Liver (tissue), 9 donors: ENCODE measurements around the gene UBE2Q2. TPM values are rescaled to one million over a fixed set of nuclear protein-coding genes. Genes with fewer than 3 reads are reported as not detected.
"Not testable (repeated sequence)": the region's sequence is repeated elsewhere in the genome, so short reads cannot be mapped to it uniquely, and the experiment has no call there.

Source experiments
- DNase-seq: peaks from one replicate; pipeline ENCODE4 v3.0.0-alpha.2; 2017; ENCODE audit warnings: low spot score
- H3K27ac ChIP-seq, 2 donors: one replicate each; pipeline ENCODE4 v1.7.0; 2013; ENCODE audit warnings: inconsistent platforms in 2 of 2, low read length in 2 of 2, control low read depth in 1 of 2, low read depth in 1 of 2, mild to moderate bottlenecking in 1 of 2
- H3K27me3 ChIP-seq, 4 donors: one replicate each; pipeline versions ENCODE4 v1.6.1 to v1.7.0; 2013; ENCODE audit warnings: low read length in 3 of 4, inconsistent platforms in 1 of 4, mild to moderate bottlenecking in 1 of 4, moderate library complexity in 1 of 4; ENCODE audit not compliant: control insufficient read depth in 4 of 4, insufficient read depth in 4 of 4
- H3K36me3 ChIP-seq, 4 donors: one replicate each; pipeline versions ENCODE4 v1.6.1 to v1.7.0; 2013; ENCODE audit warnings: low read length in 3 of 4, mild to moderate bottlenecking in 3 of 4, low read depth in 1 of 4, moderate library complexity in 1 of 4; ENCODE audit not compliant: control insufficient read depth in 4 of 4, insufficient read depth in 3 of 4
- H3K4me1 ChIP-seq, 4 donors: one replicate each; pipeline versions ENCODE4 v1.6.1 to v1.7.0; 2013; ENCODE audit warnings: low read length in 3 of 4, mild to moderate bottlenecking in 3 of 4, moderate library complexity in 1 of 4; ENCODE audit not compliant: control insufficient read depth in 4 of 4, insufficient read depth in 4 of 4
- H3K4me3 ChIP-seq, 3 donors: one replicate each; pipeline versions ENCODE4 v1.6.1 to v1.7.0; 2013; ENCODE audit warnings: low read length in 3 of 3, control low read depth in 1 of 3, low read depth in 1 of 3, mild to moderate bottlenecking in 1 of 3
- H3K9ac ChIP-seq, 2 donors: one replicate each; pipeline ENCODE4 v1.7.0; 2013; ENCODE audit warnings: low read length in 2 of 2, mild to moderate bottlenecking in 2 of 2, moderate library complexity in 2 of 2, control low read depth in 1 of 2, low read depth in 1 of 2
- H3K9me3 ChIP-seq, 4 donors: one replicate each; pipeline versions ENCODE4 v1.6.1 to v1.7.0; 2013; ENCODE audit warnings: low read length in 3 of 4; ENCODE audit not compliant: control insufficient read depth in 4 of 4
- CTCF ChIP-seq: fragments of 150-350 bp; IDR thresholded peaks from 2 replicates; pipeline ENCODE4 v1.5.1; 2017; ENCODE audit warnings: improper control_type of control experiment, low read depth, low read length; ENCODE audit not compliant: missing input control
- FOXA2 ChIP-seq: IDR thresholded peaks from 2 replicates; pipeline ENCODE4 v1.6.1; 2016; ENCODE audit warnings: antibody characterized with exemption
- GABPA ChIP-seq, 2 donors: IDR thresholded peaks in 1 of 2; conservative IDR thresholded peaks in 1 of 2; 2 replicates each; pipeline ENCODE4 v1.6.1; 2016; ENCODE audit warnings: antibody characterized with exemption in 2 of 2, mild to moderate bottlenecking in 1 of 2, moderate library complexity in 1 of 2
- JUND ChIP-seq, 2 donors: IDR thresholded peaks; 2 replicates each; pipeline ENCODE4 v1.6.1; 2016; ENCODE audit warnings: antibody characterized with exemption in 2 of 2
- MAX ChIP-seq: IDR thresholded peaks from 2 replicates; pipeline ENCODE4 v1.6.1; 2016; ENCODE audit warnings: antibody characterized with exemption
- NR2F2 ChIP-seq: IDR thresholded peaks from 2 replicates; pipeline ENCODE4 v1.6.1; 2016; ENCODE audit warnings: antibody characterized with exemption
- RAD21 ChIP-seq, 2 donors: IDR thresholded peaks; 2 replicates each; pipeline ENCODE4 v1.6.1; 2016; ENCODE audit warnings: antibody characterized with exemption in 2 of 2, mild to moderate bottlenecking in 2 of 2
- REST ChIP-seq: IDR thresholded peaks from 2 replicates; pipeline ENCODE4 v1.6.1; 2016; ENCODE audit warnings: antibody characterized with exemption, mild to moderate bottlenecking
- RXRA ChIP-seq, 2 donors: IDR thresholded peaks; 2 replicates each; pipeline ENCODE4 v1.6.1; 2017 to 2018; ENCODE audit warnings: antibody characterized with exemption in 2 of 2, mild to moderate bottlenecking in 1 of 2
- SP1 ChIP-seq: IDR thresholded peaks from 2 replicates; pipeline ENCODE4 v1.6.1; 2018; ENCODE audit warnings: antibody characterized with exemption, mild to moderate bottlenecking
- TAF1 ChIP-seq: conservative IDR thresholded peaks from 2 replicates; pipeline ENCODE4 v1.6.1; 2016; ENCODE audit warnings: antibody characterized with exemption, mild to moderate bottlenecking
- YY1 ChIP-seq: IDR thresholded peaks from 2 replicates; pipeline ENCODE4 v1.6.1; 2016; ENCODE audit warnings: antibody characterized with exemption, mild to moderate bottlenecking
- WGBS: extraction: QIAGEN DNeasy Blood & Tissue Kit; methylation state at CpG from one replicate; pipeline ENCODE4 v1.1.7; 2013; 5-methylcytosine and 5-hydroxymethylcytosine counted together
- polyA plus RNA-seq, 2 donors: library from polyadenylated mRNA; stranded (reverse) in 1 of 2; unstranded in 1 of 2; fragments of 200-250 nt in 1 of 2; fragments of >200 nt in 1 of 2; fragmentation: Nextera tagmentation in 1 of 2; extraction: Ambion mirVana in 1 of 2; gene quantifications; one replicate each; pipeline versions ENCODE4 v1.2.1 to v1.2.3, GENCODE V29; 2013 to 2015
- total RNA-seq, 2 donors: library from RNA; depleted of rRNA; stranded (reverse); fragments of >200 nt; gene quantifications; one replicate each; pipeline ENCODE4 v1.2.3, GENCODE V29; 2014
- TF ChIP-seq, protein P1 (sequence below): IDR thresholded peaks from 2 replicates; pipeline ENCODE4 v1.6.1; 2016; ENCODE audit warnings: antibody characterized with exemption
- donor health status: healthy.
- donor health status: healthy.
- donor health status: healthy.
- donor health status: healthy.
- donor health status: healthy.

Gene UBE2Q2
- total and polyA plus RNA-seq, 4 donors, result 2.4 to 14.4 (median 5.2) TPM

- Histone ChIP-seq H3K4me3 (no peak overlapping the region), H3K9me3 (no peaks in the 10 kb centered on the region), H3K36me3 (peaks cover 0 to 5% (median 0%) of the 10 kb centered on the region in 4 donors), H3K9ac (no peak overlapping the region), H3K4me1 (no peaks in the 10 kb centered on the region), H3K27me3 (no peaks in the 10 kb centered on the region), H3K27ac (no peak overlapping the region)
- TF ChIP-seq NR2F2, result no peak
- no peak for TF ChIP-seq GABPA (IDR thresholded peaks at IDR 0.05 in 1 of 2, conservative IDR thresholded peaks at IDR 0.05 in 1 of 2)
- TF ChIP-seq MAX, result no peak
- TF ChIP-seq FOXA2, result no peak
- no peak for TF ChIP-seq TAF1
- no peak for TF ChIP-seq SP1
- TF ChIP-seq JUND (IDR thresholded peaks at IDR 0.05), result no peak
- no peak for TF ChIP-seq REST
- no peak for TF ChIP-seq RXRA (IDR thresholded peaks at IDR 0.05)
- TF ChIP-seq RAD21 (IDR thresholded peaks at IDR 0.05), result no peak
- TF ChIP-seq YY1, result no peak
- TF ChIP-seq, protein P1, sequence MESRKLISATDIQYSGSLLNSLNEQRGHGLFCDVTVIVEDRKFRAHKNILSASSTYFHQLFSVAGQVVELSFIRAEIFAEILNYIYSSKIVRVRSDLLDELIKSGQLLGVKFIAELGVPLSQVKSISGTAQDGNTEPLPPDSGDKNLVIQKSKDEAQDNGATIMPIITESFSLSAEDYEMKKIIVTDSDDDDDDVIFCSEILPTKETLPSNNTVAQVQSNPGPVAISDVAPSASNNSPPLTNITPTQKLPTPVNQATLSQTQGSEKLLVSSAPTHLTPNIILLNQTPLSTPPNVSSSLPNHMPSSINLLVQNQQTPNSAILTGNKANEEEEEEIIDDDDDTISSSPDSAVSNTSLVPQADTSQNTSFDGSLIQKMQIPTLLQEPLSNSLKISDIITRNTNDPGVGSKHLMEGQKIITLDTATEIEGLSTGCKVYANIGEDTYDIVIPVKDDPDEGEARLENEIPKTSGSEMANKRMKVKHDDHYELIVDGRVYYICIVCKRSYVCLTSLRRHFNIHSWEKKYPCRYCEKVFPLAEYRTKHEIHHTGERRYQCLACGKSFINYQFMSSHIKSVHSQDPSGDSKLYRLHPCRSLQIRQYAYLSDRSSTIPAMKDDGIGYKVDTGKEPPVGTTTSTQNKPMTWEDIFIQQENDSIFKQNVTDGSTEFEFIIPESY, result no peak
- no peak for TF ChIP-seq CTCF
- no peak for DNase-seq
These were observed 26.2 kb downstream of the UBE2Q2 start for GRCh38 chr15:75869446-75869845.

DNA sequence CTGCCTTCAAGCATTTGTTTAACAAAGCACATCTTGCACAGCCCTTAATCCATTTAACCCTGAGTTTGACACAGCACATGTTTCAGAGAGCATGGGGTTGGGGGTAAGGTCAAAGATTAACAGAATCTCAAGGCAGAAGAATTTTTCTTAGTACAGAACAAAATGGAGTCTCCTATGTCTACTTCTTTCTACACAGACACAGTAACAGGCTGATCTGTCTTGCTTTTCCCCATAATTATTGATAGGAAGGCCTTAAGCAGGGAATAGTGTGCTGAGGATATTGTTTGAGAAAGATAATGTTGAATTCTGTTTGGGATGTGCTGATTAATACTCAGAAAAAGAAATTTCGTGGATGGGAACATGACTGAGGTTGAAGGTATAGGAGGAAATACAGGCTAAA is 28.3 kb downstream of the UBE2Q2 start:
- H3K9ac ChIP-seq, result not testable (repeated sequence)
- WGBS, result 90% methylated on average over 1 of the region's 1 CpG

More for the DNA sequence above, 28.3 kb downstream of the UBE2Q2 start:
- not testable (repeated sequence) for H3K4me1 ChIP-seq, H3K9me3 ChIP-seq, H3K4me3 ChIP-seq, H3K36me3 ChIP-seq, H3K27me3 ChIP-seq, H3K27ac ChIP-seq, DNase-seq
